Measurements from ENCODE around the gene FBXL22.

DNA sequence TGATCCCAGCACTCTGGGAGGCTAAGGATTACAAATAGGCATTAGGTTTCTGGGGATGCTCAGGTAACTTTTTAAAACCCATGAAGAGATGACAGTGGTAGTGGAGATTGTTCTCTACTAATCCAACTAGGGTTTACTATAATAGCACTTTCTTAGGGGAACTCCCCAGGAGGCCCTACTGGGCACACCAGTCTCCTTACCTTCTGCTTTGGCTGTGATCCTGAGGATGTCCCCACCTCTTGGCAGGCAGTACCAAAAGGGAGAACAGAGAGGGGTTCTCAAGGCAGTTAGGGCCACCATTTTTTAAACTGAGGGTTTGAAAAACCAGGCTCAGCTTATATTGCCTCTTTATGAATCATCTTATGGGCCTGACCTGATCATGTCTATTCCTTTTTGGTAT lies 15.0 kb upstream of the FBXL22 start:
- TF ChIP-seq, protein P1, sequence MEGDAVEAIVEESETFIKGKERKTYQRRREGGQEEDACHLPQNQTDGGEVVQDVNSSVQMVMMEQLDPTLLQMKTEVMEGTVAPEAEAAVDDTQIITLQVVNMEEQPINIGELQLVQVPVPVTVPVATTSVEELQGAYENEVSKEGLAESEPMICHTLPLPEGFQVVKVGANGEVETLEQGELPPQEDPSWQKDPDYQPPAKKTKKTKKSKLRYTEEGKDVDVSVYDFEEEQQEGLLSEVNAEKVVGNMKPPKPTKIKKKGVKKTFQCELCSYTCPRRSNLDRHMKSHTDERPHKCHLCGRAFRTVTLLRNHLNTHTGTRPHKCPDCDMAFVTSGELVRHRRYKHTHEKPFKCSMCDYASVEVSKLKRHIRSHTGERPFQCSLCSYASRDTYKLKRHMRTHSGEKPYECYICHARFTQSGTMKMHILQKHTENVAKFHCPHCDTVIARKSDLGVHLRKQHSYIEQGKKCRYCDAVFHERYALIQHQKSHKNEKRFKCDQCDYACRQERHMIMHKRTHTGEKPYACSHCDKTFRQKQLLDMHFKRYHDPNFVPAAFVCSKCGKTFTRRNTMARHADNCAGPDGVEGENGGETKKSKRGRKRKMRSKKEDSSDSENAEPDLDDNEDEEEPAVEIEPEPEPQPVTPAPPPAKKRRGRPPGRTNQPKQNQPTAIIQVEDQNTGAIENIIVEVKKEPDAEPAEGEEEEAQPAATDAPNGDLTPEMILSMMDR (IDR thresholded peaks at IDR 0.05), result no peak
- no peak for TF ChIP-seq POLR2A (IDR thresholded peaks at IDR 0.05)
